ENCODE results near the gene WNT9A. TPM values are rescaled to one million over a fixed set of nuclear protein-coding genes. Genes with fewer than 3 reads are reported as not detected.

Gene WNT9A
- total RNA-seq, 2 donors from 2014 or later: 1.2 to 1.7 TPM

DNA sequence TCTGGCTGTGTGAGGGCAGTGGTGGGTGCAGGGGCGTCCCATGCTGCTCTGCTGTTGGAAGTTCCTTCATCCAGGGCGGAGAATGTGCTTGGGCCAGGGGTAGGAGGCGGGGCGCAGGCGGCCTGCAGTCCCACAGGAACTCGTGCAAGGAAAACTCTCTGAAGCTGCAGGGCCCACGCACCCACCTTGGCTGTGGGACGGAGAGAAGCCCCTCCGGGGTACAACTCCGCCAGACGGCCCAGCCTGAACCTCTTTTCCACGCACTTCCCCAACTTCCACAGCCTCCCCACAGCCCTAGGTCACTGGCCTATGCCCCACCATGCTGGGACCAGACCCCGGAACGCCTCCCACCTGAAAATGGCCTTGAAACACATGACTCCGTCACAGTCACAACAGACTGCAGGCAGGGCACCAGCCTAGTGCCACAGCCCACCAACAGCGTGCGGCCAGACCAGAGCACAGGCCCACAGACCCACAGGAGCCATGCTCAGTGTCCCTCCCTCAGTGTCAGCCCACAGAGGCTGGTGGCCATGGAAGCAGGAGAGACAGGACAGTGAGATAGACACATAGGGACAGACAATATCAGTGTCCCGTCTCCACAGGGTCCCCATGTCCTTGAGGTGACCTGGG, 47.8 kb downstream of the WNT9A start:
- no peak overlapping the region for H3K4me3 Mint-ChIP-seq
- 90 to 95% methylated on average over 7 to 18 of the region's 18 CpGs for WGBS, 2 experiments (ENCODE audit: insufficient coverage in 1 of 2, insufficient read length in 1 of 2)

DNA sequence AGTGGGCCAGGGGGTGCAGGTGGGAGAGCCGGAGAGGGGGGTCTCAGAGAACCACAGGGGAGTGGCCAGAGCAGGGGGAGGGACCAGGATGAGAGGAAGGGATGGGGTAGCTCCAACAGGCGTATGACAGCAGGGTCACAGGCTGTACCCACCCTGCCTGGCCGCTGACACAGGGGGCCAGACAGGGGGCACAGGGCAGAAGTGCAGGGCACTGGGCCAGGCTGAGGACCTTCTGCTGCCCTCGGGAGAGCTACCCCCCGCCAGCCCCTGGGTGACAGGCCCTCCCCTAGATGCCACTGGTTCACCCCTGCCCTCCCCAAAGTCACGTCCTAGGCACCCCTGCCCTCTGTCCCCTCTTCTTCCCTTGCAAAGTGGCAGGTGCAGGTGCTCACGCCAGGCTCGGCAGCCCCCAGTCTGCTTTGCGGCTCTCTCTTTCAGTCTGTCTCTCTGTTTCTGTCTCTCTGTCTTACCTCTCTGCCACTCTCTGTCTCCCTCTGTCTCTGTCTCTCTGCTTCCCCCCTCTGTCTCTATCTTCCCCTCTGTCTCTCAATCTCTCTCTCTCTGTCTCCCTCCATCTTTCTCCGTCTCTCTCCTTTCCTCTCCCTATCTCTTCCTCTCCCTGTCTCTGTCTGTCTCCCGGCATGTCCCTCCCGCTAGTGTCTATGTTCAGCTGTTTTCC, 48.5 kb downstream of the WNT9A start:
- Mint-ChIP-seq H3K27me3 (ENCODE audit: insufficient read depth) (no peaks in the 10 kb centered on the region), H3K9me3 (no peaks in the 10 kb centered on the region), H3K36me3 (ENCODE audit: low read depth) (no peaks in the 10 kb centered on the region), H3K27ac (no peak overlapping the region), H3K4me3 (no peak overlapping the region), H3K4me1 (no peaks in the 10 kb centered on the region)
- Histone ChIP-seq H3K9ac (ENCODE audit: extremely low read depth, low read length, poor library complexity, severe bottlenecking) (no peak overlapping the region), H3K27me3 (ENCODE audit: control insufficient read depth, insufficient read depth, low read length, poor library complexity, severe bottlenecking) (no peaks in the 10 kb centered on the region), H3K27ac (ENCODE audit: low read depth, low read length) (no peak overlapping the region), H3K36me3 (ENCODE audit: control insufficient read depth, insufficient read depth, low read length) (no peaks in the 10 kb centered on the region), H3K4me3 (ENCODE audit: low read length) (no peak overlapping the region), H3K4me1 (ENCODE audit: control insufficient read depth, insufficient read depth, low read length) (no peaks in the 10 kb centered on the region), H3K9me3 (ENCODE audit: control insufficient read depth, low read length) (no peaks in the 10 kb centered on the region)
- TF ChIP-seq, protein P1, sequence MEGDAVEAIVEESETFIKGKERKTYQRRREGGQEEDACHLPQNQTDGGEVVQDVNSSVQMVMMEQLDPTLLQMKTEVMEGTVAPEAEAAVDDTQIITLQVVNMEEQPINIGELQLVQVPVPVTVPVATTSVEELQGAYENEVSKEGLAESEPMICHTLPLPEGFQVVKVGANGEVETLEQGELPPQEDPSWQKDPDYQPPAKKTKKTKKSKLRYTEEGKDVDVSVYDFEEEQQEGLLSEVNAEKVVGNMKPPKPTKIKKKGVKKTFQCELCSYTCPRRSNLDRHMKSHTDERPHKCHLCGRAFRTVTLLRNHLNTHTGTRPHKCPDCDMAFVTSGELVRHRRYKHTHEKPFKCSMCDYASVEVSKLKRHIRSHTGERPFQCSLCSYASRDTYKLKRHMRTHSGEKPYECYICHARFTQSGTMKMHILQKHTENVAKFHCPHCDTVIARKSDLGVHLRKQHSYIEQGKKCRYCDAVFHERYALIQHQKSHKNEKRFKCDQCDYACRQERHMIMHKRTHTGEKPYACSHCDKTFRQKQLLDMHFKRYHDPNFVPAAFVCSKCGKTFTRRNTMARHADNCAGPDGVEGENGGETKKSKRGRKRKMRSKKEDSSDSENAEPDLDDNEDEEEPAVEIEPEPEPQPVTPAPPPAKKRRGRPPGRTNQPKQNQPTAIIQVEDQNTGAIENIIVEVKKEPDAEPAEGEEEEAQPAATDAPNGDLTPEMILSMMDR (conservative IDR thresholded peaks at IDR 0.05): no peak
- WGBS, 2 experiments (ENCODE audit: insufficient coverage in 1 of 2, insufficient read length in 1 of 2): 88 to 91% methylated on average over 5 to 12 of the region's 12 CpGs
- peak; percentile 49 for DNase-seq

More for the DNA sequence above, 47.8 kb downstream of the WNT9A start:
- no peak overlapping the region for H3K4me3 ChIP-seq (ENCODE audit: low read length)
- Mint-ChIP-seq H3K4me1 (no peaks in the 10 kb centered on the region), H3K27ac (no peak overlapping the region), H3K27me3 (ENCODE audit: insufficient read depth) (no peaks in the 10 kb centered on the region), H3K9me3 (no peaks in the 10 kb centered on the region), H3K36me3 (ENCODE audit: low read depth) (no peaks in the 10 kb centered on the region)
- H3K9me3 ChIP-seq (ENCODE audit: control insufficient read depth, low read length): no peaks in the 10 kb centered on the region
- no peak overlapping the region for H3K9ac ChIP-seq (ENCODE audit: extremely low read depth, low read length, poor library complexity, severe bottlenecking)
- TF ChIP-seq, protein P1 (conservative IDR thresholded peaks at IDR 0.05): no peak
- no peaks in the 10 kb centered on the region for H3K4me1 ChIP-seq (ENCODE audit: control insufficient read depth, insufficient read depth, low read length)
- peak; percentile 48 for DNase-seq
- no peak overlapping the region for H3K27ac ChIP-seq (ENCODE audit: low read depth, low read length)
- no peaks in the 10 kb centered on the region for H3K27me3 ChIP-seq (ENCODE audit: control insufficient read depth, insufficient read depth, low read length, poor library complexity, severe bottlenecking)
- no peaks in the 10 kb centered on the region for H3K36me3 ChIP-seq (ENCODE audit: control insufficient read depth, insufficient read depth, low read length)

DNA sequence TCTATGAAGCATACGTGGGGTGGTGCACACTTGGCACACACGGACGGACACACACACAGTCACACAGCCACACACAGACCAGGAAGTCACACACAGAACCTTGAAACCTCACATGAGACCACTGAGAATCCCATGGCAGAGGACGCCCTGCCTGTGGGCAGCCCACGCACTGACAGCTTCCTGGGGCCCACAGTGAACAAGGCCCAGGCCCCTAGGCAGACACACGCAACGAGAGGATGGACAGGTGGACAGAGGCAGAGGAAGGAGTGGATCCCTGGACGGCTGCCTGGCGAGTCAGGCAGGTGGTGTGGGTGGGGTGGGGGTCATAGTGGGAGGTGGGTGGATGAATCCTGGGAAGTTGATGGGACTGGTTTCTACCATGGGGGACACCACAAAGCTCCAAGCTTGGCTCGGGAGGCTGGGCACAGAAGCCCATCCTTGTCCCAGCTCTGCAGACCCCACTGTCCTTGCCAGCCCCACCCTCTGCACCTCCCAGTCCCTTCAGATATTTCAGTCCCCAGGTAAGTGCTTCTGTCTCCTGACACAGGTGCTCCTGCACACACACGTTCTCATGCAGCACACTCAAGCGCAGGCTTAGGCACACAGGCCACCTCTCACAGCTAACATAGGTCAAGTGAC, 49.1 kb downstream of the WNT9A start:
- Mint-ChIP-seq H3K4me1 (no peaks in the 10 kb centered on the region), H3K9me3 (no peaks in the 10 kb centered on the region), H3K36me3 (ENCODE audit: low read depth) (no peaks in the 10 kb centered on the region), H3K27ac (no peak overlapping the region), H3K4me3 (no peak overlapping the region), H3K27me3 (ENCODE audit: insufficient read depth) (peaks cover 2% of the 10 kb centered on the region)
- no peak overlapping the region for H3K9ac ChIP-seq (ENCODE audit: extremely low read depth, low read length, poor library complexity, severe bottlenecking)
- H3K27ac ChIP-seq (ENCODE audit: low read depth, low read length): no peak overlapping the region
- TF ChIP-seq, protein P1 (conservative IDR thresholded peaks at IDR 0.05): no peak
- 90 to 100% methylated on average over 4 to 12 of the region's 12 CpGs for WGBS, 2 experiments (ENCODE audit: insufficient coverage in 1 of 2, insufficient read length in 1 of 2)
- no peaks in the 10 kb centered on the region for H3K27me3 ChIP-seq (ENCODE audit: control insufficient read depth, insufficient read depth, low read length, poor library complexity, severe bottlenecking)
- DNase-seq: no peak
- H3K9me3 ChIP-seq (ENCODE audit: control insufficient read depth, low read length): no peaks in the 10 kb centered on the region
- no peak overlapping the region for H3K4me3 ChIP-seq (ENCODE audit: low read length)
- no peaks in the 10 kb centered on the region for H3K36me3 ChIP-seq (ENCODE audit: control insufficient read depth, insufficient read depth, low read length)
- no peaks in the 10 kb centered on the region for H3K4me1 ChIP-seq (ENCODE audit: control insufficient read depth, insufficient read depth, low read length)

Measured in endodermal cell (in vitro differentiated cells).